ENCODE results near the gene TAC1. TPM values are rescaled to one million over a fixed set of nuclear protein-coding genes. Genes with fewer than 3 reads are reported as not detected.
"Not testable (repeated sequence)": the region's sequence is repeated elsewhere in the genome, so short reads cannot be mapped to it uniquely, and the experiment has no call there.

TAC1 gene
- not detected in 2 replicates for total RNA-seq

- DNase-seq: no peak
These were observed at the start of gene TAC1 for GRCh38 chr7:97731736-97732564. TSS of gene TAC1 (plus strand) at chr7:97732086. CDS start at chr7:97732613, 527 bp downstream.

- DNase-seq: no peak
These were observed 45.9 kb upstream of the TAC1 start for GRCh38 chr7:97685952-97686351.

- DNase-seq: no peak
These were observed 38.3 kb upstream of the TAC1 start for GRCh38 chr7:97693586-97693985.

GRCh38 chr7:97694355-97694754, 37.5 kb upstream of the TAC1 start:
- DNase-seq: no peak

GRCh38 chr7:97697396-97697795, 34.5 kb upstream of the TAC1 start:
- DNase-seq: no peak

- no peak for DNase-seq
These were observed 9.5 kb upstream of the TAC1 start for GRCh38 chr7:97722386-97722785.

- no peak for DNase-seq
These were observed 834 bp downstream of the TAC1 start for GRCh38 chr7:97732565-97733275.

- no peak for DNase-seq
These were observed 1.6 kb downstream of the TAC1 start for GRCh38 chr7:97733276-97734161.

- no peak for DNase-seq
These were observed 2.4 kb downstream of the TAC1 start for GRCh38 chr7:97734255-97734654.

GRCh38 chr7:97735075-97735474, 3.2 kb downstream of the TAC1 start:
- DNase-seq: no peak

GRCh38 chr7:97748482-97748881, 16.6 kb downstream of the TAC1 start:
- DNase-seq: no peak

GRCh38 chr7:97751566-97751965, 19.7 kb downstream of the TAC1 start:
- DNase-seq: no peak

GRCh38 chr7:97752215-97752614, 20.3 kb downstream of the TAC1 start:
- no peak for DNase-seq

GRCh38 chr7:97757824-97758223, 25.9 kb downstream of the TAC1 start:
- no peak for DNase-seq

GRCh38 chr7:97770850-97771249, 39.0 kb downstream of the TAC1 start:
- DNase-seq: no peak

GRCh38 chr7:97771576-97771975, 39.7 kb downstream of the TAC1 start:
- no peak for DNase-seq

- no peak for DNase-seq
These were observed 40.4 kb downstream of the TAC1 start for GRCh38 chr7:97772045-97772901.

GRCh38 chr7:97786398-97786797, 54.5 kb downstream of the TAC1 start:
- DNase-seq: not testable (repeated sequence)
